Muscle layer of duodenum (tissue), 2 donors: ENCODE measurements around the gene ESF1.
A peak's percentile ranks its signal among the peaks of the same experiment; 100 is the strongest.

Source experiments
- H3K27ac ChIP-seq: one replicate; pipeline ENCODE4 v1.7.0; 2013; ENCODE audit warnings: mild to moderate bottlenecking, low read length
- H3K27me3 ChIP-seq: one replicate; pipeline ENCODE4 v1.7.0; 2013; ENCODE audit warnings: low read depth, mild to moderate bottlenecking, control low read depth, low read length
- H3K36me3 ChIP-seq, 2 donors: one replicate each; pipeline ENCODE4 v1.7.0; 2013; ENCODE audit warnings: low read length in 2 of 2, control low read depth in 1 of 2, mild to moderate bottlenecking in 1 of 2; ENCODE audit not compliant: insufficient read depth in 2 of 2, control insufficient read depth in 1 of 2
- H3K4me1 ChIP-seq, 2 donors: one replicate each; pipeline ENCODE4 v1.7.0; 2013; ENCODE audit warnings: low read length in 2 of 2, mild to moderate bottlenecking in 2 of 2, control low read depth in 1 of 2, moderate library complexity in 1 of 2; ENCODE audit not compliant: insufficient read depth in 2 of 2, control insufficient read depth in 1 of 2
- H3K4me3 ChIP-seq, 2 donors: one replicate each; pipeline ENCODE4 v1.7.0; 2013; ENCODE audit warnings: low read length in 2 of 2, low read depth in 1 of 2, mild to moderate bottlenecking in 1 of 2
- H3K9me3 ChIP-seq, 2 donors: one replicate each; pipeline ENCODE4 v1.7.0; 2013; ENCODE audit warnings: low read length in 2 of 2, control low read depth in 1 of 2, mild to moderate bottlenecking in 1 of 2; ENCODE audit not compliant: control insufficient read depth in 1 of 2
- donor health status: healthy.

ESF1 gene

GRCh38 chr20:13788167-13788834 is 3.6 kb upstream of the ESF1 start:
- Histone ChIP-seq H3K4me1 (peaks cover 14 to 30% of the 10 kb centered on the region in 2 donors), H3K4me3 (no peak overlapping the region), H3K36me3 (peaks cover 34 to 40% of the 10 kb centered on the region in 2 donors), H3K27me3 (no peaks in the 10 kb centered on the region), H3K27ac (no peak overlapping the region), H3K9me3 (no peaks in the 10 kb centered on the region)

DNA sequence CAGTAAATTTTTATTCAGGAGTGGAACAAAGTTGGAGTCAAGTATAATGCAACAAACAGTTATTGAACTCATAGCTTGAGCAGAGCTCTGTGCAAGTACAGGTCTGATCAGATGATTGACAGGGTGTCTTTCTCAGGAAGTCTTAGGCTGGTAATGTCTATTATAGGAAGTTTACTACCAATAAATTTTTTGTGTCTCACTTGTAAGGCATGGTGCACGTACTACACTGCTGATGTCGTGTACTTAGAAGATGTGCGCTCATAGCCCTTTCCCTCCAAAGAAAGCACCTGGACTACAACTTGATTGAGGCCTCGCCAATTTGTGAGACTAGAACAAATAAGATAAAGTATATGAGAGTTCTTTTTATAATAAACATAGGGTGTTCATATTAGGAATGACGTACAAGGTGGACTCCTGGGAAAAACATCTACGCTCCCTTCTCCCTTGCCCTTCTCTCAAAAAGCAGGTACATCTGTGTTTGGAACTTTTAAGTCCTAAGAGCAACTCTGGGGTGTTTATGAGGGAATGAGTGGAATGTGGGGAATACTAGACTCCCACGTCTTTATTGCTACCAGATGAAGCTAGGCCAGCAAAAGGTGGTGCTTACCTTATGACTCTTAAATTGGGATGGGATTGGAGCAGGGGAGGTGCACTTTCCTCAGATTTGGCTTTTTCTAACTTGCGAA is 1.6 kb upstream of the ESF1 start:
- peaks cover 14 to 20% of the 10 kb centered on the region in 2 donors for H3K4me1 ChIP-seq
- H3K27ac ChIP-seq: peak overlapping the region; percentile 20
- peaks cover 22 to 28% of the 10 kb centered on the region in 2 donors for H3K36me3 ChIP-seq
- H3K9me3 ChIP-seq: no peaks in the 10 kb centered on the region
- H3K4me3 ChIP-seq: peak overlapping the region; percentile 88 to 99
- H3K27me3 ChIP-seq: no peaks in the 10 kb centered on the region

GRCh38 chr20:13784271-13784892 is 337 bp downstream of the ESF1 start:
- peaks cover 14 to 18% of the 10 kb centered on the region in 2 donors for H3K4me1 ChIP-seq
- H3K36me3 ChIP-seq: peaks cover 11 to 24% of the 10 kb centered on the region in 2 donors
- H3K9me3 ChIP-seq: no peaks in the 10 kb centered on the region
- H3K27ac ChIP-seq: peak overlapping the region; percentile 77
- H3K4me3 ChIP-seq: peak overlapping the region; percentile 88 to 99
- no peaks in the 10 kb centered on the region for H3K27me3 ChIP-seq

DNA sequence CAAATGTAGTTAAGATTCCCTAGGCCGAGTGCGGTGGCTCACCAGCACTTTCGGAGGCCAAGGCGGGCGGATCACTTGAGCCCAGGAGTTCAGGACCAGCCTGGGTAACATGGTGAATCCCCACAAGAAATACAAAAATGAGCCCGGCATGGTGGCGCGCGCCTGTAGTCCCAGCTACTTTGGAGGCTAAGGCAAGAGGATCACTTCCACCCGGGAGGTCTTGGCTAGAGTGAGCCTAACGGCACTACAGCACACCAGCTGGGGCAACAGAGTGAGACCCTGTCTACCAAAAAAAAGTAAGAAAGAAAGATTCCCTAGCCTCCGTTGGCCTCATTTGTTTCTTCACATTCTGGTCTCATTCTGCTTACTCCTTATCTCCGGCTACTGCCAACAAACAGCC is 1.2 kb downstream of the ESF1 start:
- H3K27ac ChIP-seq: no peak overlapping the region
- peak overlapping the region; percentile 88 to 99 for H3K4me3 ChIP-seq
- no peaks in the 10 kb centered on the region for H3K27me3 ChIP-seq
- H3K36me3 ChIP-seq: peaks cover 11 to 23% of the 10 kb centered on the region in 2 donors
- H3K4me1 ChIP-seq: peaks cover 14 to 18% of the 10 kb centered on the region in 2 donors
- no peaks in the 10 kb centered on the region for H3K9me3 ChIP-seq

- H3K4me1 ChIP-seq: peaks cover 6 to 9% of the 10 kb centered on the region in 2 donors
- H3K4me3 ChIP-seq: no peak overlapping the region
- peaks cover 22 to 57% of the 10 kb centered on the region in 2 donors for H3K36me3 ChIP-seq
- no peak overlapping the region for H3K27ac ChIP-seq
- no peaks in the 10 kb centered on the region for H3K9me3 ChIP-seq
- H3K27me3 ChIP-seq: no peaks in the 10 kb centered on the region
Measured at GRCh38 chr20:13778827-13779226, 5.9 kb downstream of the ESF1 start.

GRCh38 chr20:13777171-13777601 is 7.5 kb downstream of the ESF1 start:
- no peaks in the 10 kb centered on the region for H3K27me3 ChIP-seq
- H3K27ac ChIP-seq: no peak overlapping the region
- no peaks in the 10 kb centered on the region for H3K9me3 ChIP-seq
- peaks cover 0 to 7% of the 10 kb centered on the region in 2 donors for H3K4me1 ChIP-seq
- no peak overlapping the region for H3K4me3 ChIP-seq
- peaks cover 26 to 62% of the 10 kb centered on the region in 2 donors for H3K36me3 ChIP-seq

DNA sequence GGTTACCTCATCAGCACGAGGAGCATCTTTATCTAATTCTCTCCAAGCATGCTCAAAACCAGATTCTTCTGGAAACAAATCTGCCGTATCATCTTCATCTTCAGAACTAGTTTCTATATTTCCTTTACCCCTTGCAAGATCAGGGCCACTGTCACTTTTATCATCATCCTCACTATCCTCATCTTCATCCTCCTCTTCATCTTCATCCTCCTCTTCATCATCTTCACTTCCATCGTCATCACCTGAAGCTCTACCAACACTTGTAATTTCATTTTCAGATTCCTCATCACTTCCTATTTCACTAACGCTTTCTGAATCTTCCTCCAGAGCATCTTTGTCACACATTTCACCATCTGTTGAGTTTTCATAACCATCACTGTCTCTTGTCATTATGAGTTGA is 8.9 kb downstream of the ESF1 start:
- no peak overlapping the region for H3K27ac ChIP-seq
- H3K36me3 ChIP-seq: peaks cover 30 to 64% of the 10 kb centered on the region in 2 donors
- H3K4me3 ChIP-seq: no peak overlapping the region
- H3K9me3 ChIP-seq: no peaks in the 10 kb centered on the region
- H3K4me1 ChIP-seq: peaks cover 0 to 7% of the 10 kb centered on the region in 2 donors
- H3K27me3 ChIP-seq: no peaks in the 10 kb centered on the region

DNA sequence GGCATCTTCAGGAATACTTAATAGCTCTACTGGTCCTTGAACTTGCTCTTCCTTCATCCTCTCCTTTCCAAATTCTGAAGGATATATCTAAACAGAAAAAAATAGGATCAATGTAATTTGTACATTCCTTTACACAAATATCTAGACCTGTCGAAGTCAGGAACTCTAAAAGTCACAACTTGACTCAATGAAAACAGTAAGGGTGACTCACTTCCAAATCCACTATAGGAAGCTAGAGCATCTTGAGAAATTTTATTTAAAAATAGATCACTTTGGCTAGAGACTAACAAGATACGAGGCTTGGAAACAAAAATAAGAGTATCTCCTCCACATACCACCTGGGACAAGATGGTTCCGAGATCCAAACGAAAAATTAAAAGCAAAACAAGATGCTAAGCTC is 12.2 kb downstream of the ESF1 start:
- Histone ChIP-seq H3K4me3 (no peak overlapping the region), H3K9me3 (no peaks in the 10 kb centered on the region), H3K4me1 (peaks cover 0 to under 1% of the 10 kb centered on the region in 2 donors), H3K27me3 (no peaks in the 10 kb centered on the region), H3K27ac (no peak overlapping the region), H3K36me3 (peaks cover 33 to 72% of the 10 kb centered on the region in 2 donors)

GRCh38 chr20:13771853-13772453 is 12.8 kb downstream of the ESF1 start:
- H3K27me3 ChIP-seq: no peaks in the 10 kb centered on the region
- H3K36me3 ChIP-seq: peaks cover 28 to 72% of the 10 kb centered on the region in 2 donors
- no peak overlapping the region for H3K27ac ChIP-seq
- H3K9me3 ChIP-seq: no peaks in the 10 kb centered on the region
- no peaks in the 10 kb centered on the region for H3K4me1 ChIP-seq
- H3K4me3 ChIP-seq: no peak overlapping the region

DNA sequence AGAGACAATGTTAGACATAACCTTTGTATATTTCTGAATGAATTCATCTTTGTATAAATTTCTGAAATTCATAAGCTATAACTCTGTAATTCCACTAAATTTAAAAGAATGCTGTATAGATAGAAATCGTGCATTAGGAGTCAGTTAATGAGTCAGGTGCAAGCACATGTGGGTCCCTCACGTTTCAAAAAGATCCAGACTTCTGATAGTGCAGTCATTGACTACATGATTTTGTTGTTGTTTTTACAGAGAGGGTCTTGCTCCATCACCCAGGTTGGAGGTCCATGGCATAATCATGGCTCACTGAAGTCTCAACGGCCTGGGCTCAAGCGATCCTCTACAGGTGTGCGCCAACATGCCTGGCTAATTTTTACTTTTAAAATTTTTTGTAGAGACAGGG is 14.6 kb downstream of the ESF1 start:
- Histone ChIP-seq H3K4me1 (no peaks in the 10 kb centered on the region), H3K27ac (no peak overlapping the region), H3K27me3 (no peaks in the 10 kb centered on the region), H3K4me3 (no peak overlapping the region), H3K36me3 (peaks cover 39 to 72% of the 10 kb centered on the region in 2 donors), H3K9me3 (peaks cover 0 to 5% of the 10 kb centered on the region in 2 donors)

DNA sequence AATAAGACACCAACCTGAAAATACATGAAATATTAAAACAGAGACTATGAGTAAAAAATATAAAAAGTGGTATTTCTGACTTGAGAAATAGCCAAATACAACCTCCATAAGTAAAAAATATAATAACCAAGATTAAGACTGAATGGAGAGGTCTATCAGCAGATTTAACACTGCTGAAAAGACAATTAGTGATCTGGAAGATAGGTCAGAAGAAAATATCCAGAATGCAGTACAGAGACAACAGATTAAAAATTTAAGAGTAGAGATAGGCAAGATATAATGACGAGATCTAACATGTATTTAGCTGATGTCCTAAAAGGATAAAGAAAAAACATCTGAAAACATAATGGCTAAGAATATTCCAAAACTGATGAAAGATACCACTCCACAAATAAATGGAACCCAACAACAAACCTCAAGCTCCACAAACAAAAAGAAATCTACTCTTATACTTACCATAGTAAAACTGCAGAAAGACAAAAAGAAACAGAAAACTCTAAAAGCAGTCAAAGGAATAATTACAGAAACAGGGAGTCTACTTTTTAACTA is 18.8 kb downstream of the ESF1 start:
- no peak overlapping the region for H3K27ac ChIP-seq
- peaks cover 38 to 63% of the 10 kb centered on the region in 2 donors for H3K36me3 ChIP-seq
- H3K9me3 ChIP-seq: peaks cover 0 to 5% of the 10 kb centered on the region in 2 donors
- no peaks in the 10 kb centered on the region for H3K27me3 ChIP-seq
- no peak overlapping the region for H3K4me3 ChIP-seq
- H3K4me1 ChIP-seq: no peaks in the 10 kb centered on the region
